ENCODE results near the gene PCNX1. TPM values are rescaled to one million over a fixed set of nuclear protein-coding genes. Genes with fewer than 3 reads are reported as not detected.

Gene PCNX1
- total RNA-seq, 1 donor from 2014 or later, result 37.9 TPM

DNA sequence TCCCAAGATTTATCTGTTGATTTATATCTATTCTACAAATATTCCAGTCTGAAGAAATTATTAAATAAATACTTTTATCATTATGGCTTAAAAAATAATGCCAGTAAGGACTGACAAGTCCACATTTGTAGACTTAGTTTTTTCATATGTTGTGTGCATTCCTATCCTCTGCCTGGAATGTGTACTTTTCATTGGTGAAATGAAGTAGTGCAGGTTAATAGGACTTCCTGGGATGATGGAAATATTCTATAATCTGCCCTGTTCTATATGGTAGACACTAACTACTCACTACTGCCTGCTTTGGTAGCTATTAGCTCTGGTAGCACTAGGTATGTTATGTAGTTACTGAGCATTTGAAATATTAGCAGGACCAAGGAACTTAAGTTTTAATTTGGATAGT lies 86.7 kb downstream of the PCNX1 start:
- no peak for TF ChIP-seq CTCF (conservative IDR thresholded peaks at IDR 0.05)
- peaks cover 6% of the 10 kb centered on the region for H3K4me1 Mint-ChIP-seq (ENCODE audit: unreplicated experiment)
- H3K9me3 Mint-ChIP-seq, result no peaks in the 10 kb centered on the region

DNA sequence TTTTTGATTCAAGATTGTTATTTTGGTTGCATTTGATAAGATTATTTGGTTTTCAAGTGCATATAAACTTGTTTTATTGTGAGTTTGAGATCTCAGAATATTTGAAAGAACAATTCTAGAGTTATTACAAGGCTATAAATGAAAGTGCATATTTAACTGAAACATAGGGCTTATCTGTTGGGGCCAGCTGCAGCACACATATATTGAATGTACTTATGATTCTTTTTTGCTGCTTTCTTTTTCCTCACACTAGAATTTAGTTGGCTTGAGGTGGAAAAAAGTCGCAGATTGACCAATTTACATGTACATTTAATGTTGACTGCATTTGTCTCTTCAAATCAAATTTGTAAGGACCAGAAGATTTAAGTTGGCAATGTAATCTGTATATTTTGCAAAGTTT lies 88.0 kb downstream of the PCNX1 start:
- DNase-seq (ENCODE audit: extremely low spot score, unreplicated experiment), result no peak
- no peak for TF ChIP-seq CTCF (conservative IDR thresholded peaks at IDR 0.05)
- Mint-ChIP-seq H3K27me3 (no peaks in the 10 kb centered on the region), H3K4me3 (no peak overlapping the region), H3K9me3 (no peaks in the 10 kb centered on the region), H3K4me1 (ENCODE audit: unreplicated experiment) (peaks cover 6% of the 10 kb centered on the region), H3K27ac (no peak overlapping the region), H3K36me3 (peaks cover 14% of the 10 kb centered on the region)

More for the DNA sequence above, 86.7 kb downstream of the PCNX1 start:
- Mint-ChIP-seq H3K36me3 (peaks cover 14% of the 10 kb centered on the region), H3K27me3 (no peaks in the 10 kb centered on the region), H3K4me3 (no peak overlapping the region), H3K27ac (no peak overlapping the region)
- no peak for DNase-seq (ENCODE audit: extremely low spot score, unreplicated experiment)

GRCh38 chr14:70995671-70996070 lies 88.4 kb downstream of the PCNX1 start:
- TF ChIP-seq CTCF (conservative IDR thresholded peaks at IDR 0.05), result no peak
- Mint-ChIP-seq H3K9me3 (no peaks in the 10 kb centered on the region), H3K4me1 (ENCODE audit: unreplicated experiment) (peaks cover 6% of the 10 kb centered on the region), H3K27me3 (no peaks in the 10 kb centered on the region), H3K27ac (no peak overlapping the region), H3K36me3 (peaks cover 13% of the 10 kb centered on the region), H3K4me3 (no peak overlapping the region)
- no peak for DNase-seq (ENCODE audit: extremely low spot score, unreplicated experiment)

DNA sequence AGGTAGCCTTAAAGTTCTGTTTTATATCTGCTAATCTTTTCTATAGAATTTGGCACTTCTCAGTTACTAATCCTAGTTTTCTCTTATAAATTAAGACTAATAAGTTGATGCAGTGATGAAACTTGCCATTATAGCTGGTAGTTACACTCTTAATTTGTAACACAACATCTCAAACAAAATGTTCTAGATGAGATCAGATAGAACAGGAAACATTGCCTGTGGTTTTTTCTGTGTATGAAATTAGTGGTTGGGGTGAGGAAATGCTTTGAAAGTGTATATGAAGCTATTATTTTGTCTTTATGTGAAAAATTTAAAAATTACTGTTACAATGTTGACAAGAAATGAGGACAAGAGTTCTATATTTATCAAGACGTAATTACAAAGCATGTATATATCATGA lies 91.9 kb downstream of the PCNX1 start:
- no peak for DNase-seq (ENCODE audit: extremely low spot score, unreplicated experiment)
- Mint-ChIP-seq H3K9me3 (no peaks in the 10 kb centered on the region), H3K4me3 (no peak overlapping the region)

GRCh38 chr14:71000091-71000490 lies 92.8 kb downstream of the PCNX1 start:
- Mint-ChIP-seq H3K36me3 (peaks cover 19% of the 10 kb centered on the region), H3K9me3 (no peaks in the 10 kb centered on the region), H3K27me3 (no peaks in the 10 kb centered on the region), H3K4me3 (no peak overlapping the region), H3K27ac (no peak overlapping the region), H3K4me1 (ENCODE audit: unreplicated experiment) (peaks cover 6% of the 10 kb centered on the region)
- no peak for TF ChIP-seq CTCF (conservative IDR thresholded peaks at IDR 0.05)
- DNase-seq (ENCODE audit: extremely low spot score, unreplicated experiment), result no peak

More for the DNA sequence above, 91.9 kb downstream of the PCNX1 start:
- Mint-ChIP-seq H3K36me3 (peaks cover 19% of the 10 kb centered on the region), H3K4me1 (ENCODE audit: unreplicated experiment) (peaks cover 6% of the 10 kb centered on the region), H3K27me3 (no peaks in the 10 kb centered on the region), H3K27ac (no peak overlapping the region)
- no peak for TF ChIP-seq CTCF (conservative IDR thresholded peaks at IDR 0.05)

- peaks cover 11% of the 10 kb centered on the region for H3K36me3 Mint-ChIP-seq
- H3K4me1 Mint-ChIP-seq (ENCODE audit: unreplicated experiment), result no peaks in the 10 kb centered on the region
- no peak overlapping the region for H3K27ac Mint-ChIP-seq
- H3K4me3 Mint-ChIP-seq, result no peak overlapping the region
- H3K9me3 Mint-ChIP-seq, result no peaks in the 10 kb centered on the region
- H3K27me3 Mint-ChIP-seq, result no peaks in the 10 kb centered on the region
- no peak for DNase-seq (ENCODE audit: extremely low spot score, unreplicated experiment)
- no peak for TF ChIP-seq CTCF (conservative IDR thresholded peaks at IDR 0.05)
Measured at GRCh38 chr14:71001742-71002141, 94.5 kb downstream of the PCNX1 start.
